Stimulated activated CD8-positive, alpha-beta memory T cell treated with anti-CD3 and anti-CD28 coated beads, Interleukin-2, amount 100 ng/mL, for 1 hour (primary cell): ENCODE results near the gene PM20D2.

ENCODE experiments used
- DNase-seq, 2 donors: peaks; one replicate each; pipeline ENCODE4 v3.0.0-alpha.2; 2020; ENCODE audit warnings: low read depth in 2 of 2

Gene PM20D2

GRCh38 chr6:89204096-89204495 lies 58.2 kb downstream of the PM20D2 start:
- DNase-seq: no peak

DNA sequence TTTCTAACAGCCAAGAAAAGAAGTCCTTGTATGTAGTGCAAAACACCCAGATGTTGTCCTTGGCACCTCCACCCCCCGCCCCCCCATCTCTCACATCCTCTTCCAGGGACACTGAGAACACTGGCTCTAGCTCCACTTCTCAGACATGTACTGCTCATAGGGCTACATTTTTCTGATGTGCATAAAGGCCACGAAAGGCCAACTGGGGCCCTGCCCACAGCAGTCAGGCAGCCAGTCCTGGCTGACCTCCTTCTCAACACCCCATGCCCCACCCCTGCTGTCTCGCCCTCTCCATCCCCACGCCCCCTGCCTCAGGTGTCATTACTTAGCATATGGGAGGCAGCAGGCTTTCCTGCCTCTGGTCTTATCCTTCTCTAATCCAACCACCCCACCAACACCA lies 60.0 kb downstream of the PM20D2 start:
- no peak for DNase-seq

DNA sequence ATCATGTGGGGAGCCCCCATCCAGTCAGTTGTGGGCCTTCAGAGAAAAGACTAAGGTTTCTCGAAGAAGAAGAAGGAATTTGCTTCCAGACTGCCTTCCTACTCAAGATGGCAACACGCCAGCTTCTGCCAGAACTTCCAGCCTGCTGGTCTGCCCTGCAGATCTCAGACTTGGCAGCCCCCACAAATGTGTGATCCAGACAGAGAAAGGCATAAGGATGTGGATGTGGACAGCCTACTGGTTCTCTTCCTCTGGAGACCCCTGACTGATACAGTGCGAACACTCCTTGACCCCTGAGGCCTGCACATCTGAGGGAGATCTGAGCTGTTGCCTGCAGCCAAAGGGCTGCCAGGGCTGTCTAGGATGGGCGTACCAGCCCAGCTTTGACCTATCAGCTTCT lies 62.7 kb downstream of the PM20D2 start:
- DNase-seq: no peak

DNA sequence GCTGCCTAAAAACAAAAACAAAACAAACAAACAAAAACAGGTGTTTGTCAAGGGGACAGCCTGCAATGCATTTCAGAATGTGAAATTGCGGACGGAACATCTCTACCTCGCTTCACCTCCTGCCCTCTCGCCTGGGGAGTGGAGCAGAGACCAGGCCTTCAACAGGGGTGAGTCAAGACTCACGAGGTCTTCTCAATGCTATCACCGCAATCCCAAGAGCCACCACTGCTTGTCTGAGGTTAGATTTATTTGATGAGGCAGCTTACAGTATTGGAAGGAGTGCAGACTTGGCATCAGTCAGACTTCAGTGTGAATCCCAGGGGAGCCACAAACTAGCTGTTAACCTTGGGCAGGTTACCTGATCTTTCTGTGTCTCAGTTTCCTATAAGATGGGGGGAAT lies 63.6 kb downstream of the PM20D2 start:
- no peak for DNase-seq

- DNase-seq: no peak
Observed at GRCh38 chr6:89212472-89212871, 66.6 kb downstream of the PM20D2 start.

- DNase-seq: no peak
Observed at GRCh38 chr6:89214197-89214596, 68.3 kb downstream of the PM20D2 start.
